ENCODE data around the gene GRIN2A.

DNA sequence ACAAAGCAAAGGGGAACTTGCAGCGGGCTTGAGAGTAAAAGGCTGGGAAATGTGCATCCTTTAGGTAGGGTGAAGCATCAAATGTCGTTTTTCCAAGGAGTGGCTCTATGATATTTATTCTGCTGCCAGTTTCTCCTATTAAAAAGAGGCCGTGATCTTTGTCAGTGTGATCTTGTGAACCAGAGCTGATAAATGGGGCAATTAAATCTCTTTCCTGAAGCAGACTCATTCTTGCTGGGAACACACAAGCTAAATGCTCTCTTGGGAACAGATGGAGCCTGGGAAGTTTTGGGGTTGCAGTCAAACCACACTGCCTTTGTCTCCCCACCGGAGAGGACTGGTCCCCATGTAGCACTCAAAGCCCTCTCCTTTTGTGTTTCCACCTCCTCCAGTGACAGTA is 408.9 kb downstream of the GRIN2A start:
- no peak for TF ChIP-seq ZFX (IDR thresholded peaks at IDR 0.05)
- TF ChIP-seq, protein P1, sequence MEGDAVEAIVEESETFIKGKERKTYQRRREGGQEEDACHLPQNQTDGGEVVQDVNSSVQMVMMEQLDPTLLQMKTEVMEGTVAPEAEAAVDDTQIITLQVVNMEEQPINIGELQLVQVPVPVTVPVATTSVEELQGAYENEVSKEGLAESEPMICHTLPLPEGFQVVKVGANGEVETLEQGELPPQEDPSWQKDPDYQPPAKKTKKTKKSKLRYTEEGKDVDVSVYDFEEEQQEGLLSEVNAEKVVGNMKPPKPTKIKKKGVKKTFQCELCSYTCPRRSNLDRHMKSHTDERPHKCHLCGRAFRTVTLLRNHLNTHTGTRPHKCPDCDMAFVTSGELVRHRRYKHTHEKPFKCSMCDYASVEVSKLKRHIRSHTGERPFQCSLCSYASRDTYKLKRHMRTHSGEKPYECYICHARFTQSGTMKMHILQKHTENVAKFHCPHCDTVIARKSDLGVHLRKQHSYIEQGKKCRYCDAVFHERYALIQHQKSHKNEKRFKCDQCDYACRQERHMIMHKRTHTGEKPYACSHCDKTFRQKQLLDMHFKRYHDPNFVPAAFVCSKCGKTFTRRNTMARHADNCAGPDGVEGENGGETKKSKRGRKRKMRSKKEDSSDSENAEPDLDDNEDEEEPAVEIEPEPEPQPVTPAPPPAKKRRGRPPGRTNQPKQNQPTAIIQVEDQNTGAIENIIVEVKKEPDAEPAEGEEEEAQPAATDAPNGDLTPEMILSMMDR (conservative IDR thresholded peaks at IDR 0.05): no peak

Data from C4-2B (cell line).